Naive thymus-derived CD4-positive, alpha-beta T cell (primary cell): Measurements from ENCODE around the gene RAVER1. TPM values are rescaled to one million over a fixed set of nuclear protein-coding genes. Genes with fewer than 3 reads are reported as not detected.
A peak's percentile ranks its signal among the peaks of the same experiment; 100 is the strongest.

Experiments
- ATAC-seq: fragments of 150-1000 bp; cut with Tn5 transposase; 2 replicates; pipeline ENCODE4 v1.10.0; 2021; ENCODE audit warnings: mild to moderate bottlenecking, moderate library complexity
- CTCF ChIA-PET: fragments of 350-600 bp; sonication (Branson Sonifier 250); formaldehyde crosslinking; loops from one replicate; lab custom pipeline; 2021; ENCODE audit warnings: antibody characterized with exemption; lab: Charles Lee
- POLR2A ChIA-PET: fragments of 350-600 bp; sonication (Branson Sonifier 250); formaldehyde crosslinking; loops from one replicate; lab custom pipeline; 2021; ENCODE audit warnings: antibody characterized with exemption, inconsistent platforms; lab: Charles Lee
- DNase-seq, 9 donors: peaks; one replicate each; pipeline versions ENCODE4 v3.0.0 to v3.0.0-alpha.2; 2020 to 2022; ENCODE audit warnings: mixed read lengths in 1 of 9
- H3K27ac ChIP-seq: one replicate; pipeline ENCODE4 v1.7.0; 2013; ENCODE audit warnings: mild to moderate bottlenecking, low read depth, low read length, moderate library complexity
- H3K27me3 ChIP-seq, 2 donors: one replicate each; pipeline ENCODE4 v1.7.0; 2013; ENCODE audit warnings: low read length in 2 of 2, mild to moderate bottlenecking in 2 of 2, moderate library complexity in 2 of 2; ENCODE audit not compliant: control insufficient read depth in 2 of 2, insufficient read depth in 2 of 2
- H3K36me3 ChIP-seq, 3 experiments: 1 replicate in 2 of 3; 2 replicates in 1 of 3; pipeline ENCODE4 v1.7.0; 2013; ENCODE audit warnings: low read length in 3 of 3, mild to moderate bottlenecking in 3 of 3, moderate library complexity in 1 of 3; ENCODE audit not compliant: insufficient read depth in 3 of 3, control insufficient read depth in 2 of 3
- H3K4me1 ChIP-seq, 2 donors: one replicate each; pipeline ENCODE4 v1.7.0; 2013; ENCODE audit warnings: low read length in 2 of 2, mild to moderate bottlenecking in 2 of 2, moderate library complexity in 1 of 2; ENCODE audit not compliant: control insufficient read depth in 2 of 2, insufficient read depth in 2 of 2
- H3K4me3 ChIP-seq: 2 replicates; pipeline ENCODE4 v1.7.0; 2013; ENCODE audit warnings: mild to moderate bottlenecking, low read length
- H3K9me3 ChIP-seq, 3 experiments: 1 replicate in 2 of 3; 2 replicates in 1 of 3; pipeline ENCODE4 v1.7.0; 2013; ENCODE audit warnings: low read length in 3 of 3; ENCODE audit not compliant: control insufficient read depth in 2 of 3
- H3K27ac Mint-ChIP-seq, 9 donors: one replicate each; pipeline ENCODE4 v1.8.0; 2020 to 2022; ENCODE audit warnings: mixed read lengths in 9 of 9, mild to moderate bottlenecking in 8 of 9, moderate library complexity in 5 of 9, inconsistent platforms in 2 of 9
- H3K27me3 Mint-ChIP-seq, 5 donors: one replicate each; pipeline ENCODE4 v1.8.0; 2021 to 2022; ENCODE audit warnings: mixed read lengths in 5 of 5, mild to moderate bottlenecking in 1 of 5
- H3K36me3 Mint-ChIP-seq, 5 donors: one replicate each; pipeline ENCODE4 v1.8.0; 2020 to 2022; ENCODE audit warnings: mixed read lengths in 5 of 5, mild to moderate bottlenecking in 3 of 5, inconsistent platforms in 1 of 5
- H3K4me1 Mint-ChIP-seq, 7 donors: one replicate each; pipeline ENCODE4 v1.8.0; 2020 to 2022; ENCODE audit warnings: mixed read lengths in 7 of 7, mild to moderate bottlenecking in 3 of 7, inconsistent platforms in 1 of 7
- H3K4me3 Mint-ChIP-seq, 10 donors: one replicate each; pipeline ENCODE4 v1.8.0; 2020 to 2022; ENCODE audit warnings: mild to moderate bottlenecking in 10 of 10, mixed read lengths in 10 of 10, moderate library complexity in 6 of 10, inconsistent platforms in 2 of 10
- H3K9me3 Mint-ChIP-seq, 11 donors: one replicate each; pipeline ENCODE4 v1.8.0; 2020 to 2022; ENCODE audit warnings: mixed read lengths in 11 of 11, mild to moderate bottlenecking in 4 of 11, inconsistent platforms in 1 of 11, moderate library complexity in 1 of 11
- intact Hi-C, 2 donors: fragments of 100-400 bp; cut with micrococcal nuclease; formaldehyde crosslinking; loops; one replicate each; pipeline ENCODE4 v1.15.1; 2023
- polyA plus RNA-seq, 2 donors: library from polyadenylated mRNA; unstranded; fragments of 300-500 nt; fragmentation: Illumina TruSeq; gene quantifications; one replicate each; pipeline ENCODE4 v1.2.3, GENCODE V29; 2021
- total RNA-seq, 6 experiments: library from RNA in 5 of 6; stranded (reverse) in 5 of 6; gene quantifications; 1 replicate in 5 of 6; 2 replicates in 1 of 6; pipeline ENCODE4 v1.2.3 and lab custom pipeline; 2021 to 2026

The RAVER1 gene
- total and polyA plus RNA-seq, 7 experiments from 2014 or later: 15.6 to 81.1 (median 49.6) TPM

- H3K9me3 ChIP-seq: no peaks in the 10 kb centered on the region
- ATAC-seq (no peak), DNase-seq (no peak)
- intact Hi-C loops: no loop called here
- no peak overlapping the region for H3K27ac ChIP-seq
- Mint-ChIP-seq H3K36me3 (peaks cover 2 to 21% (median 15%) of the 10 kb centered on the region in 5 donors), H3K9me3 (no peaks in the 10 kb centered on the region), H3K4me1 (peaks cover 4 to 28% (median 8%) of the 10 kb centered on the region in 7 donors), H3K27me3 (no peaks in the 10 kb centered on the region), H3K4me3 (no peak overlapping the region), H3K27ac (peak overlapping the region in 4 of 9 donors; percentile 3 to 86 (median 32))
- peaks cover 0 to 3% of the 10 kb centered on the region in 2 donors for H3K4me1 ChIP-seq
- peaks cover 0 to 31% (median 0%) of the 10 kb centered on the region in 3 experiments for H3K36me3 ChIP-seq
- POLR2A ChIA-PET: interaction anchor here (0.6 kb wide), 1 partner anchor 11 kb away, joined by 6 read pairs; no protein-coding TSS in a partner anchor
- no peak overlapping the region for H3K4me3 ChIP-seq
- CTCF ChIA-PET: interaction anchor here (2.0 kb wide), 1 partner anchor 9 kb away, joined by 14 read pairs; the partner anchor contains the start of gene ICAM1
- no peaks in the 10 kb centered on the region for H3K27me3 ChIP-seq
Measured at GRCh38 chr19:10279737-10280442, 53.4 kb downstream of the RAVER1 start.

- Histone ChIP-seq H3K9me3 (no peaks in the 10 kb centered on the region), H3K27me3 (no peaks in the 10 kb centered on the region), H3K27ac (no peak overlapping the region), H3K4me1 (peaks cover 0 to 3% of the 10 kb centered on the region in 2 donors), H3K36me3 (peaks cover 0 to 26% (median 0%) of the 10 kb centered on the region in 3 experiments), H3K4me3 (no peak overlapping the region)
- peaks cover 7 to 34% (median 9%) of the 10 kb centered on the region in 7 donors for H3K4me1 Mint-ChIP-seq
- ChIA-PET CTCF (interaction anchor here (0.8 to 1.2 kb wide), 2 partner anchors 9 to 112 kb away, joined by 4 read pairs; no protein-coding TSS in a partner anchor), POLR2A (no interaction called here)
- no peaks in the 10 kb centered on the region for H3K9me3 Mint-ChIP-seq
- no peak for ATAC-seq
- no peak for DNase-seq
- H3K27me3 Mint-ChIP-seq: no peaks in the 10 kb centered on the region
- intact Hi-C loops: no loop called here
- H3K36me3 Mint-ChIP-seq: peaks cover 0 to 24% (median 16%) of the 10 kb centered on the region in 5 donors
- H3K4me3 Mint-ChIP-seq: peak overlapping the region in 1 of 10 donors; percentile 20
- H3K27ac Mint-ChIP-seq: peak overlapping the region in 1 of 9 donors; percentile 7
Measured at GRCh38 chr19:10278935-10279334, 54.4 kb downstream of the RAVER1 start.

- no peaks in the 10 kb centered on the region for H3K27me3 ChIP-seq
- H3K36me3 Mint-ChIP-seq: peaks cover 0 to 24% (median 16%) of the 10 kb centered on the region in 5 donors
- no peaks in the 10 kb centered on the region for H3K9me3 ChIP-seq
- no peak overlapping the region for H3K4me3 Mint-ChIP-seq
- ChIA-PET POLR2A (no interaction called here), CTCF (interaction anchor here (0.8 to 1.2 kb wide), 2 partner anchors 8 to 113 kb away, joined by 4 read pairs; no protein-coding TSS in a partner anchor)
- no peak for ATAC-seq
- peaks cover 0 to 17% (median 0%) of the 10 kb centered on the region in 3 experiments for H3K36me3 ChIP-seq
- H3K27me3 Mint-ChIP-seq: no peaks in the 10 kb centered on the region
- no peak for DNase-seq
- peak overlapping the region in 1 of 9 donors; percentile 9 for H3K27ac Mint-ChIP-seq
- peaks cover 8 to 33% (median 9%) of the 10 kb centered on the region in 7 donors for H3K4me1 Mint-ChIP-seq
- intact Hi-C loops: no loop called here
- H3K27ac ChIP-seq: no peak overlapping the region
- H3K4me3 ChIP-seq: no peak overlapping the region
- H3K4me1 ChIP-seq: peaks cover 0 to 3% of the 10 kb centered on the region in 2 donors
- H3K9me3 Mint-ChIP-seq: no peaks in the 10 kb centered on the region
Measured at GRCh38 chr19:10277795-10278589, 55.3 kb downstream of the RAVER1 start.

- Mint-ChIP-seq H3K9me3 (no peaks in the 10 kb centered on the region), H3K27me3 (no peaks in the 10 kb centered on the region), H3K36me3 (peaks cover 0 to 18% (median 12%) of the 10 kb centered on the region in 5 donors), H3K4me3 (peak overlapping the region in 1 of 10 donors; percentile 45), H3K4me1 (peaks cover 8 to 50% (median 28%) of the 10 kb centered on the region in 7 donors), H3K27ac (peak overlapping the region in 4 of 9 donors; percentile 38 to 50 (median 44))
- Histone ChIP-seq H3K9me3 (no peaks in the 10 kb centered on the region), H3K27me3 (no peaks in the 10 kb centered on the region), H3K36me3 (peaks cover 0 to 17% (median 0%) of the 10 kb centered on the region in 3 experiments), H3K27ac (no peak overlapping the region), H3K4me3 (no peak overlapping the region), H3K4me1 (peaks cover 6 to 13% of the 10 kb centered on the region in 2 donors)
- no peak for DNase-seq
- POLR2A ChIA-PET: interaction anchor here (1.1 kb wide), 1 partner anchor 13 kb away, joined by 3 read pairs; no protein-coding TSS in a partner anchor
- intact Hi-C loops: loop anchor here (5.0 kb wide), 2 partner anchors 58 to 293 kb away; partner anchors contain the start of genes CDKN2D (in 1 of the 2), KRI1 (in 1 of the 2) and RAVER1 (in 1 of the 2)
- ATAC-seq: no peak
- CTCF ChIA-PET: interaction anchor here (1.1 to 1.5 kb wide), 2 partner anchors 114 to 116 kb away, joined by 4 to 15 read pairs; no protein-coding TSS in a partner anchor
Measured at GRCh38 chr19:10274589-10274988, 58.7 kb downstream of the RAVER1 start.

- Mint-ChIP-seq H3K27ac (peak overlapping the region; percentile 59 to 96 (median 86)), H3K36me3 (peaks cover 0 to 14% (median 3%) of the 10 kb centered on the region in 5 donors), H3K27me3 (no peaks in the 10 kb centered on the region), H3K4me3 (peak overlapping the region; percentile 80 to 88 (median 86)), H3K9me3 (no peaks in the 10 kb centered on the region), H3K4me1 (peaks cover 8 to 47% (median 23%) of the 10 kb centered on the region in 7 donors)
- Histone ChIP-seq H3K36me3 (peaks cover 0 to 9% (median 0%) of the 10 kb centered on the region in 3 experiments), H3K9me3 (no peaks in the 10 kb centered on the region), H3K27ac (peak overlapping the region; percentile 75), H3K4me1 (peaks cover 7 to 13% of the 10 kb centered on the region in 2 donors), H3K4me3 (peak overlapping the region; percentile 78), H3K27me3 (no peaks in the 10 kb centered on the region)
- ATAC-seq: peak; percentile 41
- CTCF ChIA-PET: interaction anchor here (0.6 to 6.4 kb wide), 16 partner anchors 9 to 341 kb away, joined by 3 to 146 read pairs (median 5); partner anchors contain the start of genes ICAM4 and TYK2
- intact Hi-C loops: loop anchor here (1.0 to 5.0 kb wide), 4 partner anchors 18 to 296 kb away; partner anchors contain the start of genes TYK2 (in 2 of the 2), CDKN2D (in 1 of the 2), ICAM5 (in 1 of the 2) and KRI1 (in 1 of the 2)
- DNase-seq: peak in 1 of 9 donors; percentile 12
- POLR2A ChIA-PET: interaction anchor here (0.6 to 3.5 kb wide), 17 partner anchors 15 to 380 kb away, joined by 3 to 31 read pairs (median 4); partner anchors contain the start of genes FDX2, ICAM4, ICAM5 and MRPL4
Measured at GRCh38 chr19:10271543-10272086, 61.7 kb downstream of the RAVER1 start.
